Neuron (in vitro differentiated cells): Measurements from ENCODE around the gene CHRM5.

ENCODE experiments used
- H2AFZ ChIP-seq: one replicate; pipeline ENCODE4 v1.6.1; 2013; ENCODE audit warnings: low read depth, mild to moderate bottlenecking, inconsistent platforms, low read length, moderate library complexity
- H3K27me3 ChIP-seq: one replicate; pipeline ENCODE4 v1.6.1; 2013; ENCODE audit warnings: low read length; ENCODE audit not compliant: insufficient read depth
- H3K36me3 ChIP-seq: one replicate; pipeline ENCODE4 v1.6.1; 2013; ENCODE audit warnings: low read length; ENCODE audit not compliant: insufficient read depth
- H3K4me1 ChIP-seq: one replicate; pipeline ENCODE4 v1.6.1; 2013; ENCODE audit warnings: low read length; ENCODE audit not compliant: insufficient read depth
- H3K4me3 ChIP-seq: 2 replicates; pipeline ENCODE4 v1.5.1; 2013; ENCODE audit warnings: mild to moderate bottlenecking, low read length, moderate library complexity
- H3K9me3 ChIP-seq: one replicate; pipeline ENCODE4 v1.6.1; 2013; ENCODE audit warnings: low read length

CHRM5 gene

GRCh38 chr15:34102175-34102925 lies 134.1 kb downstream of the CHRM5 start:
- Histone ChIP-seq H3K9me3 (no peaks in the 10 kb centered on the region), H3K4me3 (peak overlapping the region; percentile 93)

GRCh38 chr15:34106423-34106822 lies 138.1 kb downstream of the CHRM5 start:
- no peak overlapping the region for H2AFZ ChIP-seq
- H3K27me3 ChIP-seq: no peaks in the 10 kb centered on the region
- H3K36me3 ChIP-seq: no peaks in the 10 kb centered on the region
- peaks cover 5% of the 10 kb centered on the region for H3K4me1 ChIP-seq
- no peaks in the 10 kb centered on the region for H3K9me3 ChIP-seq
- H3K4me3 ChIP-seq: no peak overlapping the region

More at GRCh38 chr15:34102175-34102925, 134.1 kb downstream of the CHRM5 start:
- no peaks in the 10 kb centered on the region for H3K36me3 ChIP-seq
- peak overlapping the region; percentile 55 for H2AFZ ChIP-seq
- peaks cover 14% of the 10 kb centered on the region for H3K4me1 ChIP-seq
- H3K27me3 ChIP-seq: no peaks in the 10 kb centered on the region

- H3K4me3 ChIP-seq: no peak overlapping the region
- no peaks in the 10 kb centered on the region for H3K27me3 ChIP-seq
- H2AFZ ChIP-seq: no peak overlapping the region
- H3K9me3 ChIP-seq: no peaks in the 10 kb centered on the region
- no peaks in the 10 kb centered on the region for H3K36me3 ChIP-seq
- peaks cover 5% of the 10 kb centered on the region for H3K4me1 ChIP-seq
Measured at GRCh38 chr15:34107315-34107714, 139.0 kb downstream of the CHRM5 start.

GRCh38 chr15:34109797-34110663 lies 141.7 kb downstream of the CHRM5 start:
- no peaks in the 10 kb centered on the region for H3K4me1 ChIP-seq
- no peak overlapping the region for H3K4me3 ChIP-seq
- no peaks in the 10 kb centered on the region for H3K36me3 ChIP-seq
- no peaks in the 10 kb centered on the region for H3K27me3 ChIP-seq
- no peak overlapping the region for H2AFZ ChIP-seq
- H3K9me3 ChIP-seq: no peaks in the 10 kb centered on the region

- Histone ChIP-seq H3K4me1 (no peaks in the 10 kb centered on the region), H3K27me3 (no peaks in the 10 kb centered on the region), H2AFZ (no peak overlapping the region), H3K4me3 (no peak overlapping the region), H3K36me3 (no peaks in the 10 kb centered on the region), H3K9me3 (no peaks in the 10 kb centered on the region)
Measured at GRCh38 chr15:34111488-34111887, 143.2 kb downstream of the CHRM5 start.

- H3K4me1 ChIP-seq: no peaks in the 10 kb centered on the region
Measured at GRCh38 chr15:34114215-34114614, 145.9 kb downstream of the CHRM5 start.

GRCh38 chr15:34114739-34115138 lies 146.4 kb downstream of the CHRM5 start:
- Histone ChIP-seq H3K27me3 (no peaks in the 10 kb centered on the region), H3K4me1 (no peaks in the 10 kb centered on the region), H3K9me3 (no peaks in the 10 kb centered on the region), H3K36me3 (no peaks in the 10 kb centered on the region), H3K4me3 (no peak overlapping the region), H2AFZ (no peak overlapping the region)

More at GRCh38 chr15:34114215-34114614, 145.9 kb downstream of the CHRM5 start:
- H3K27me3 ChIP-seq: no peaks in the 10 kb centered on the region
- no peak overlapping the region for H2AFZ ChIP-seq
- H3K9me3 ChIP-seq: no peaks in the 10 kb centered on the region
- H3K36me3 ChIP-seq: no peaks in the 10 kb centered on the region
- no peak overlapping the region for H3K4me3 ChIP-seq

GRCh38 chr15:34116620-34117019 lies 148.3 kb downstream of the CHRM5 start:
- Histone ChIP-seq H3K4me1 (no peaks in the 10 kb centered on the region), H3K36me3 (no peaks in the 10 kb centered on the region)

More at GRCh38 chr15:34116620-34117019, 148.3 kb downstream of the CHRM5 start:
- no peaks in the 10 kb centered on the region for H3K27me3 ChIP-seq
- no peak overlapping the region for H2AFZ ChIP-seq
- no peak overlapping the region for H3K4me3 ChIP-seq
- no peaks in the 10 kb centered on the region for H3K9me3 ChIP-seq
